ENCODE measurements around the gene MANEAL. TPM values are rescaled to one million over a fixed set of nuclear protein-coding genes. Genes with fewer than 3 reads are reported as not detected.

Gene MANEAL
- total and polyA plus RNA-seq, 2 of the 4 experiments (the other 2 are of a cell fraction) = 0.54 to 0.55 TPM

- Histone ChIP-seq H3K4me3 (ENCODE audit: insufficient read depth, low read depth, low read length) (no peak overlapping the region), H4K91ac (ENCODE audit: insufficient read depth, low read depth, low read length) (no peak overlapping the region)
- dilution Hi-C loops (cut with HindIII; ENCODE audit: low sequenced_read_pairs, unreplicated experiment) = no loop called here
Observed at GRCh38 chr1:37763791-37764413, 29.7 kb upstream of the MANEAL start.

More at GRCh38 chr1:37763791-37764413, 29.7 kb upstream of the MANEAL start:
- H4K20me1 ChIP-seq (ENCODE audit: insufficient read depth, low read length) = no peaks in the 10 kb centered on the region
- H2BK5ac ChIP-seq (ENCODE audit: low read depth, low read length, poor library complexity, severe bottlenecking) = no peak overlapping the region
- peak overlapping the region; percentile 57 for H2AK9ac ChIP-seq (replicated peaks; ENCODE audit: low read depth, low read length, poor library complexity)
- DNase-seq = no peak
- TF ChIP-seq NFE2L2 (IDR thresholded peaks at IDR 0.05; ENCODE audit: low read depth, low read length) = no peak
- no peak for TF ChIP-seq FOS (IDR thresholded peaks at IDR 0.05; ENCODE audit: low read depth, low read length)
- no peak for TF ChIP-seq CHD1 (IDR thresholded peaks at IDR 0.05; ENCODE audit: low read depth, low read length)
- H3K56ac ChIP-seq (ENCODE audit: extremely low read depth, insufficient read depth, low read length) = no peak overlapping the region
- in situ Hi-C loops (cut with MboI; ENCODE audit: low sequenced_read_pairs) = no loop called here
- WGBS, 2 experiments (ENCODE audit: extremely low coverage in 2 of 2, insufficient read length in 1 of 2) = 56% methylated on average over 7 of the region's 25 CpGs; no CpG with 5 or more reads in 1 of the 2 experiments
- no peak overlapping the region for H3K4ac ChIP-seq (ENCODE audit: low read depth, low read length)
- no peak overlapping the region for H3K9ac ChIP-seq (ENCODE audit: low read depth, low read length)
- H3K36me3 ChIP-seq (ENCODE audit: control insufficient read depth, insufficient read depth, low read length) = no peaks in the 10 kb centered on the region
- peaks cover 44% of the 10 kb centered on the region for H3K27me3 ChIP-seq (ENCODE audit: control insufficient read depth, insufficient read depth, low read length)
- no peak overlapping the region for H2BK20ac ChIP-seq (ENCODE audit: low read depth, low read length)
- ChIA-PET POLR2A (ENCODE audit: unreplicated experiment) (no interaction called here), CTCF (no interaction called here)
- no peak overlapping the region for H2BK120ac ChIP-seq (ENCODE audit: low read depth, low read length)
- intact Hi-C loops (cut with micrococcal nuclease) = no loop called here
- no peaks in the 10 kb centered on the region for H3K4me1 ChIP-seq (ENCODE audit: control insufficient read depth, insufficient read depth, low read length)
- H4K8ac ChIP-seq (ENCODE audit: low read depth in 2 of 2, low read length in 2 of 2) = no peak overlapping the region
- H3K23ac ChIP-seq (ENCODE audit: low read depth, low read length) = no peak overlapping the region
- no peak overlapping the region for H4K5ac ChIP-seq (ENCODE audit: low read depth, low read length)
- no peaks in the 10 kb centered on the region for H3K79me1 ChIP-seq (ENCODE audit: low read depth in 1 of 2, low read length in 2 of 2)
- no peak overlapping the region for H3K4me2 ChIP-seq (ENCODE audit: low read depth, low read length)
- no peak overlapping the region for H2BK15ac ChIP-seq (ENCODE audit: low read depth, low read length)
- H3K14ac ChIP-seq (replicated peaks; ENCODE audit: low read depth, low read length) = no peak overlapping the region
- no peak overlapping the region for H2AFZ ChIP-seq (replicated peaks; ENCODE audit: low read length, poor library complexity)
- no peak overlapping the region for H3K18ac ChIP-seq (ENCODE audit: low read depth, low read length)
- no TSS peak for BruUV-seq (replicated peaks)
- no peaks in the 10 kb centered on the region; the same call in 1 of the 2 replicates for H3K9me3 ChIP-seq (ENCODE audit: control insufficient read depth, insufficient read depth, low read length)
- H3K27ac ChIP-seq (ENCODE audit: insufficient read depth, low read length) = no peak overlapping the region
- H2AK5ac ChIP-seq (ENCODE audit: low read depth, low read length) = no peak overlapping the region
- H3K9me1 ChIP-seq (ENCODE audit: insufficient read depth, low read length) = no peaks in the 10 kb centered on the region
- no peak for ATAC-seq (ENCODE audit: low read depth)
